ENCODE data around the gene SCN2B.
"Not testable (repeated sequence)": the region's sequence is repeated elsewhere in the genome, so short reads cannot be mapped to it uniquely, and the experiment has no call there.

SCN2B gene

DNA sequence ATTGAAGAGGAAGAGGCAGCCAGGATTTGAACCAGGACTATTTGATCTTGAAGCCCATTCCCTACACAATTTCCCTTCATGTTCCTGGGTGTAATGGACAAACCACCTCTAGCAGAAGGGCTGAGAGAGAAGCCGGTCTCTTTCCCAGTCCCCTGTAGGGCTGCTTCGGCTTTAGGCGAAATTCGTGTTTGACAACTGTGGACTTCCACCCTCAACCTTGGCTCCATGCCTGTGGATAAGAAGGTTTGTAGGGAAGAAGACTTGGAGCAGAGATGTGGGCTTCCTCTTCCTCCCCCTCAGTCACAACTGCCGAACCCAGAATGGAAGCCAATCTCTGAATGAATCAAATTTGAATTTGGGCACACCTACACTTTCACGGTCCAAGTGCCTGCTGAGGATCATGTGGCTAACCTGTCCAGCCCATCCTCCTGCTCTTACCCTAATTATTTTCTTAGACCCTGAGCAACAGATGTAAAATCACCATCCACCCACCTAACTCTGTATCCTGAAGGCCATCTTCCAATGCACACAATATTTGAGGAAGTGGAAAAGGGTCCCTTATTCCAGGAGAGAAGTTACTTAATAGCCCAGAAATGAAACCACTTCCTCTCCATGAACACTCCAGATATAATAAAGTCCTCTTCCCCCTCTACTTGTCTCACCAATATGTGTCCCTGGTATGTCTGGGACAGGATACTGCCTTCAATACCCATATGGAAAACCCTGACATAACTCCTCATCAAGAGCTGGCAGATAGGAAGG lies 10.1 kb upstream of the SCN2B start:
- H3K79me2 ChIP-seq (ENCODE audit: insufficient read depth, low read depth): no peaks in the 10 kb centered on the region
- H3K4me1 ChIP-seq (ENCODE audit: low read depth, poor library complexity, severe bottlenecking): no peaks in the 10 kb centered on the region
- no peaks in the 10 kb centered on the region for H3K27me3 ChIP-seq (ENCODE audit: insufficient read depth, low read depth)
- H3K27ac ChIP-seq: no peak overlapping the region
- H3K4me2 ChIP-seq: no peak overlapping the region
- no peaks in the 10 kb centered on the region for H4K20me1 ChIP-seq (ENCODE audit: insufficient read depth)
- H3K9ac ChIP-seq: no peak overlapping the region
- no peak overlapping the region for H2AFZ ChIP-seq (ENCODE audit: low read depth)
- TF ChIP-seq, protein P1, sequence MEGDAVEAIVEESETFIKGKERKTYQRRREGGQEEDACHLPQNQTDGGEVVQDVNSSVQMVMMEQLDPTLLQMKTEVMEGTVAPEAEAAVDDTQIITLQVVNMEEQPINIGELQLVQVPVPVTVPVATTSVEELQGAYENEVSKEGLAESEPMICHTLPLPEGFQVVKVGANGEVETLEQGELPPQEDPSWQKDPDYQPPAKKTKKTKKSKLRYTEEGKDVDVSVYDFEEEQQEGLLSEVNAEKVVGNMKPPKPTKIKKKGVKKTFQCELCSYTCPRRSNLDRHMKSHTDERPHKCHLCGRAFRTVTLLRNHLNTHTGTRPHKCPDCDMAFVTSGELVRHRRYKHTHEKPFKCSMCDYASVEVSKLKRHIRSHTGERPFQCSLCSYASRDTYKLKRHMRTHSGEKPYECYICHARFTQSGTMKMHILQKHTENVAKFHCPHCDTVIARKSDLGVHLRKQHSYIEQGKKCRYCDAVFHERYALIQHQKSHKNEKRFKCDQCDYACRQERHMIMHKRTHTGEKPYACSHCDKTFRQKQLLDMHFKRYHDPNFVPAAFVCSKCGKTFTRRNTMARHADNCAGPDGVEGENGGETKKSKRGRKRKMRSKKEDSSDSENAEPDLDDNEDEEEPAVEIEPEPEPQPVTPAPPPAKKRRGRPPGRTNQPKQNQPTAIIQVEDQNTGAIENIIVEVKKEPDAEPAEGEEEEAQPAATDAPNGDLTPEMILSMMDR (conservative IDR thresholded peaks at IDR 0.05; ENCODE audit: low read depth, low read length): no peak
- H3K36me3 ChIP-seq (ENCODE audit: insufficient read depth): no peaks in the 10 kb centered on the region
- H3K4me3 ChIP-seq (IDR thresholded peaks at IDR 0.05; ENCODE audit: insufficient read depth, low read depth, low read length): no peak overlapping the region

DNA sequence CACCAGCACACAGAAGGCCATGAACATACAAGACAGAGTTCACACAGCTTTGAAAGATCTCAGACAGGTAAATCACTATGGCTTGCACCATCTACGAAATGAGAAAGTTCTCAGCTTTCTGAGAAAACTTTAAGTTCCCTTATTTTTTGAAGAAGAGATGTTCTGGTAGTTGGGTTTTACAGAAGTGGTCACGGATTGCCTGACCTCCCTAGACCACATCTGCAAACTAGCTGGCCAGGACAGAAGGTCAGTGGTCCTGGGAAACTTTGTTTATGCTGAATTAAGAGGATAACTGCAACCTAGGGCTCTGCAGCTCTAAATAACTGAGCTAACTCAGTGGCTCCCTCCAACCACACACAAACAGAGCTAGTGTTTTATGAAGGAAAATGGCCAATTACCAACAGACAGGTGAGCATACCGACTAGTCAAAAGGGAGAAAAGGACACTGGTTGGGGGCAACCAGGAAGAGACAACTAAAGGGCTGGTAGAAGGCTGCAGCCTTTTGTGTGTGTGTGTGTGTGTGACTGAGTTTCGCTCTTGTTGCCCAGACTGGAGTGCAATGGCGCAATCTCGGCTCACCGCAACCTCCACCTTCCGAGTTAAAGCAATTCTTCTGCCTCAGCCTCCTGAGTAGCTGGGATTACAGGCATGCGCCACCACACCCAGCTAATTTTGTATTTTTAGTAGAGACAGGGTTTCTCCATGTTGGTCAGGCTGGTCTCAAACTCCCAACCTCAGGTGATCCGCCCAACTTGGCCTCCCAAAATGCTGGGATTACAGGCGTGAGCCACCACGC lies 8.5 kb upstream of the SCN2B start:
- Histone ChIP-seq H3K79me2 (ENCODE audit: insufficient read depth, low read depth) (no peaks in the 10 kb centered on the region), H3K9ac (no peak overlapping the region), H2AFZ (ENCODE audit: low read depth) (no peak overlapping the region), H3K36me3 (ENCODE audit: insufficient read depth) (no peaks in the 10 kb centered on the region), H3K27ac (no peak overlapping the region), H4K20me1 (ENCODE audit: insufficient read depth) (no peaks in the 10 kb centered on the region), H3K4me1 (ENCODE audit: low read depth, poor library complexity, severe bottlenecking) (no peaks in the 10 kb centered on the region), H3K4me3 (IDR thresholded peaks at IDR 0.05; ENCODE audit: insufficient read depth, low read depth, low read length) (no peak overlapping the region), H3K27me3 (ENCODE audit: insufficient read depth, low read depth) (no peaks in the 10 kb centered on the region), H3K4me2 (no peak overlapping the region)
- TF ChIP-seq, protein P1 (conservative IDR thresholded peaks at IDR 0.05; ENCODE audit: low read depth, low read length): no peak

DNA sequence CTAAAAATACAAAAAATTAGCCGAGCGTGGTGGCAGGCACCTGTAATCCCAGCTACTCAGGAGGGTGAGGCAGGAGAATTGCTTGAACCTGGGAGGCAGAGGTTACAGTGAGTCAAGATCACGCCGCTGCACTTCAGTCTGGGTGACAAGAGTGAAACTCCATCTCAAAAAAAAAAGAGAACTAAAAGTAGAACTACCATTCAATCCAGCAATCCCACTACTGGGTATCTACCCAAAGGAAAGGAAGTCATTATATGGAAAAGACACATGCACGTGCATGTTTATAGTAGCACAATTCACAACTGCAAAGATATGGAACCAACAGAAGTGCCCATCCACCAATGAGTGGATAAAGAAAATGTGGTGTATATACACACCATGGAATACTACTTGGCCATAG lies 7.3 kb upstream of the SCN2B start:
- not testable (repeated sequence) for H3K4me2 ChIP-seq; H3K9ac ChIP-seq; H3K79me2 ChIP-seq (ENCODE audit: insufficient read depth, low read depth)

DNA sequence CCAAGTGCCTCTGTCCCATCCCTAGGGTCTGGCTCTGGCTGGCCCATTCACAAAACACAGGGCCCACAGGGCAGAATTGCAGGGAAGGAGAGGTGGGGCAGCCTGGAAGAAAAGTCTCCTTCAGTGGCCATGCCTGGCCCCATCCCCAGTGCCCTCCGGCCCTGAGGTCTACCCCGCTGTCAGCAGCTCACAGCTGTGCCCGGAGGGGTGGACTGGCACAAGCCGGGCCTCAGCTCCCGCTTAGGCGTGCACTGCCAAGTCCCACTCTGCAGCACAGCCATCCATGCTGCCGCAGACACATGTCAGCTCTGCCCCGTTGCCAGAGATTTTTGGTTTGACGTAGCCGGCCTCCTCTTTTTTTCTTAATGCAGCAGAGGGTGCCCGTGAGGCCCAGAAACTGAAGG lies 3.9 kb upstream of the SCN2B start:
- H3K4me2 ChIP-seq: no peak overlapping the region
- no peak overlapping the region for H3K4me3 ChIP-seq (IDR thresholded peaks at IDR 0.05; ENCODE audit: insufficient read depth, low read depth, low read length)

More for the DNA sequence above, 7.3 kb upstream of the SCN2B start:
- not testable (repeated sequence) for H3K4me3 ChIP-seq (IDR thresholded peaks at IDR 0.05; ENCODE audit: insufficient read depth, low read depth, low read length); H4K20me1 ChIP-seq (ENCODE audit: insufficient read depth); H3K4me1 ChIP-seq (ENCODE audit: low read depth, poor library complexity, severe bottlenecking); H3K36me3 ChIP-seq (ENCODE audit: insufficient read depth); H3K27me3 ChIP-seq (ENCODE audit: insufficient read depth, low read depth); H3K27ac ChIP-seq; H2AFZ ChIP-seq (ENCODE audit: low read depth)

More for the DNA sequence above, 3.9 kb upstream of the SCN2B start:
- Histone ChIP-seq H3K27ac (no peak overlapping the region), H3K79me2 (ENCODE audit: insufficient read depth, low read depth) (no peaks in the 10 kb centered on the region), H4K20me1 (ENCODE audit: insufficient read depth) (no peaks in the 10 kb centered on the region), H3K9ac (no peak overlapping the region), H3K4me1 (ENCODE audit: low read depth, poor library complexity, severe bottlenecking) (no peaks in the 10 kb centered on the region), H2AFZ (ENCODE audit: low read depth) (no peak overlapping the region), H3K36me3 (ENCODE audit: insufficient read depth) (no peaks in the 10 kb centered on the region), H3K27me3 (ENCODE audit: insufficient read depth, low read depth) (no peaks in the 10 kb centered on the region)
- TF ChIP-seq, protein P1 (conservative IDR thresholded peaks at IDR 0.05; ENCODE audit: low read depth, low read length): no peak
